HepG2 (cell line): ENCODE measurements around the gene NUTF2. TPM values are rescaled to one million over a fixed set of nuclear protein-coding genes. Genes with fewer than 3 reads are reported as not detected.

ENCODE experiments used
- ARHGAP35 ChIP-seq: sonication (generic); formaldehyde crosslinking; IDR thresholded peaks from 2 replicates; pipeline ENCODE4 v1.9.0; 2022; ENCODE audit warnings: mild to moderate bottlenecking, inconsistent platforms, moderate library complexity, missing genetic modification reagents, borderline replicate concordance
- KAT7 ChIP-seq: IDR thresholded peaks from 2 replicates; pipeline ENCODE4 v1.6.1; 2018; ENCODE audit warnings: borderline replicate concordance, missing compliant biosample characterization
- MTERF4 ChIP-seq: sonication (generic); formaldehyde crosslinking; IDR thresholded peaks from 2 replicates; pipeline ENCODE4 v1.8.0; 2023; ENCODE audit warnings: mild to moderate bottlenecking, missing genetic modification reagents
- MYPOP ChIP-seq: sonication (generic); formaldehyde crosslinking; IDR thresholded peaks from 2 replicates; pipeline ENCODE4 v1.8.1; 2023; ENCODE audit warnings: mild to moderate bottlenecking, moderate library complexity, missing genetic modification reagents
- NFE2L2 ChIP-seq: fragments of 150-350 bp; IDR thresholded peaks from 2 replicates; pipeline ENCODE4 v1.6.1; 2014; ENCODE audit warnings: low read length
- NR1H2 ChIP-seq: sonication (generic); formaldehyde crosslinking; IDR thresholded peaks from 2 replicates; pipeline ENCODE4 v1.8.1; 2022; ENCODE audit warnings: low read depth, missing genetic modification reagents, borderline replicate concordance
- PHF8 ChIP-seq: sonication (generic); formaldehyde crosslinking; IDR thresholded peaks from 2 replicates; pipeline ENCODE4 v1.5.0; 2020; ENCODE audit warnings: missing genetic modification reagents
- RXRA ChIP-seq: sonication (generic); formaldehyde crosslinking; IDR thresholded peaks from 2 replicates; pipeline ENCODE4 v1.5.1; 2020; ENCODE audit warnings: missing genetic modification reagents
- SYNCRIP ChIP-seq: fragments of 200-400 bp; formaldehyde crosslinking; IDR thresholded peaks from 2 replicates; pipeline ENCODE4 v1.6.1; 2018; ENCODE audit warnings: mild to moderate bottlenecking, low read depth, low read length; ENCODE audit not compliant: insufficient read depth
- ZFX ChIP-seq: sonication (generic); formaldehyde crosslinking; IDR thresholded peaks from 2 replicates; pipeline ENCODE4 v1.4.0; 2020; ENCODE audit warnings: mild to moderate bottlenecking, low read depth, missing genetic modification reagents, moderate library complexity
- ZNF766 ChIP-seq: sonication (generic); formaldehyde crosslinking; IDR thresholded peaks from 2 replicates; pipeline ENCODE4 v1.5.0; 2020; ENCODE audit warnings: missing genetic modification reagents, borderline replicate concordance
- ZNF891 ChIP-seq: sonication (generic); formaldehyde crosslinking; IDR thresholded peaks from 2 replicates; pipeline ENCODE4 v1.5.0; 2020; ENCODE audit warnings: mild to moderate bottlenecking, missing genetic modification reagents
- polyA plus RNA-seq, 8 experiments: library from polyadenylated mRNA; depleted of rRNA in 3 of 8; stranded (reverse) in 7 of 8; unstranded in 1 of 8; fragments of >200 nt; fragmentation: Illumina TruSeq in 4 of 8; extraction: Trizol in 4 of 8; gene quantifications; 2 replicates each; pipeline versions ENCODE4 v1.2.1 to v1.2.3, GENCODE V29; 2011 to 2016; ENCODE audit warnings: low read depth in 4 of 8, missing spikeins in 1 of 8, mixed read lengths in 1 of 8; ENCODE audit not compliant: insufficient read depth in 1 of 8
- total RNA-seq, 5 experiments: library from RNA; depleted of rRNA; stranded (reverse); fragments of >200 nt; fragmentation: Illumina TruSeq; extraction: Trizol; gene quantifications; 2 replicates each; pipeline ENCODE4 v1.2.3, GENCODE V29; 2016; ENCODE audit warnings: low read depth in 1 of 5
- TF ChIP-seq, protein P1 (sequence below): sonication (generic); formaldehyde crosslinking; IDR thresholded peaks from 2 replicates; pipeline ENCODE4 v1.8.1; 2023; ENCODE audit warnings: mild to moderate bottlenecking, inconsistent platforms, moderate library complexity, missing genetic modification reagents, borderline replicate concordance
- TF ChIP-seq, protein P2 (sequence below): sonication (generic); formaldehyde crosslinking; IDR thresholded peaks from 2 replicates; pipeline ENCODE4 v1.5.0; 2020; ENCODE audit warnings: missing genetic modification reagents, mild to moderate bottlenecking, borderline replicate concordance
- TF ChIP-seq, protein P3 (sequence below): sonication (generic); formaldehyde crosslinking; IDR thresholded peaks from 2 replicates; pipeline ENCODE4 v1.5.0; 2020; ENCODE audit warnings: missing genetic modification reagents
- TF ChIP-seq, protein P4 (sequence below): sonication (generic); formaldehyde crosslinking; IDR thresholded peaks from 2 replicates; pipeline ENCODE4 v1.4.0; 2020; ENCODE audit warnings: mild to moderate bottlenecking, missing genetic modification reagents
- TF ChIP-seq, protein P5 (sequence below): IDR thresholded peaks from 2 replicates; pipeline ENCODE4 v1.6.1; 2016; ENCODE audit warnings: control low read depth

The NUTF2 gene
- total and polyA plus RNA-seq, 2 of the 13 experiments (the other 11 are each of a cell fraction or from before 2014, with no cell fraction given) = 168 to 214 TPM

DNA sequence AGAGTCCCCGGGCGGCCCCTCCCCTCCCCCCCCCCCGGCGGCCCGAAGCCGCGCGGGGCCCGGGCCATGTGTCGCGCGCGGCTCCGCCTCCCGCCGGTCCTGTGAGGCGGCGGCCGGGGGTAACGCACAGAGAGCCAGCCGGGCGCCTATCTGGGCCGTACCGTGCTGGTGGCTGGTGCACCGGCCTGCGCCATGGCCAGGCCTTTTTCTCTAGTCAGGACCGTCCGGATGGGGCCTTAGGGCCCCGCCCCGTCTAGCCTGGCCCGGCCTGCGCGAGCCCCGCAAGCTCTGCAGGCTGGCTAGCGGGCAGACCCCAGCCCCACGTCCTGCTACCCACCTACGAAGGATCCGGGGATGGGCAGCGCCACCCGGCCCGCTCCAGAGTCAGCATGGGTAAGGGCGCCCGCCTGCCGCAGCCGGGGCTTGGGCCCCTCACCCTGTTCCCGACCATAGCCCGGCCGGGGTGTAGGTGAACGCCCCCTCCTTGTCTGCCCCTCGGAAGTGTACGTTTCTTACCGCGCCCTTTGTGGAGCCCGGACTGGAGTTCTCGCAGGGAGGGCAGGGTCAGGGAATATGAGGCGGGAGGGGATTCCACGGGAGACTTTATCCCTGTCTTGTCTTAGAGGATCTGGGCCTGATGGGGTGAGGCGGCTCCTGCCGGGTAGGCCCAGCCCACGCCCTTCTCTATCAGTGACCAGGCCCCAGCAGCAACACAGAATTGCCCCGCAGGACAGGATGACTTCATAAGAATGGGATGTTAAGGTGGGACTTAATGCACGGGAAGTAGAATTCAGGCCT is 530 bp downstream of the NUTF2 start, which contains the start of gene CENPT (continued):
- TF ChIP-seq, protein P1, sequence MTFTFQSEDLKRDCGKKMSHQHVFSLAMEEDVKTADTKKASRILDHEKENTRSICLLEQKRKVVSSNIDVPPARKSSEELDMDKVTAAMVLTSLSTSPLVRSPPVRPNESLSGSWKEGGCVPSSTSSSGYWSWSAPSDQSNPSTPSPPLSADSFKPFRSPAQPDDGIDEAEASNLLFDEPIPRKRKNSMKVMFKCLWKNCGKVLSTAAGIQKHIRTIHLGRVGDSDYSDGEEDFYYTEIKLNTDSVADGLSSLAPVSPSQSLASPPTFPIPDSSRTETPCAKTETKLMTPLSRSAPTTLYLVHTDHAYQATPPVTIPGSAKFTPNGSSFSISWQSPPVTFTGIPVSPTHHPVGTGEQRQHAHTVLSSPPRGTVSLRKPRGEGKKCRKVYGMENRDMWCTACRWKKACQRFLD = no peak; the same call in 1 of the 2 replicates
- TF ChIP-seq NR1H2 (0 out of 2 replicates have a peak, but pooled peaks have one; percentile 68), MTERF4 (0 out of 2 replicates have a peak, but pooled peaks have one; percentile 41), SYNCRIP (no peak), PHF8 (peak; percentile 70), NFE2L2 (no peak), RXRA (CRISPR knock-in tag) (0 out of 2 replicates have a peak, but pooled peaks have one; percentile 49), KAT7 (CRISPR knock-in tag) (0 out of 2 replicates have a peak, but pooled peaks have one; percentile 5), ARHGAP35 (CRISPR knock-in tag) (0 out of 2 replicates have a peak, but pooled peaks have one; percentile 26), ZFX (peak; percentile 80), ZNF766 (peak; percentile 9; the same call in 1 of the 2 replicates), MYPOP (CRISPR knock-in tag) (no peak), ZNF891 (CRISPR knock-in tag) (0 out of 2 replicates have a peak, but pooled peaks have one; percentile 46)
- TF ChIP-seq, protein P2, sequence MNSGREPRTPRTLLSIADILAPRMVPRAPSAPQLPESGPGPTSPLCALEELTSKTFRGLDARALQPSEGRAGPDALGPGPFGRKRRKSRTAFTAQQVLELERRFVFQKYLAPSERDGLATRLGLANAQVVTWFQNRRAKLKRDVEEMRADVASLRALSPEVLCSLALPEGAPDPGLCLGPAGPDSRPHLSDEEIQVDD (CRISPR knock-in tag) = 0 out of 2 replicates have a peak, but pooled peaks have one; percentile 9
- TF ChIP-seq, protein P3, sequence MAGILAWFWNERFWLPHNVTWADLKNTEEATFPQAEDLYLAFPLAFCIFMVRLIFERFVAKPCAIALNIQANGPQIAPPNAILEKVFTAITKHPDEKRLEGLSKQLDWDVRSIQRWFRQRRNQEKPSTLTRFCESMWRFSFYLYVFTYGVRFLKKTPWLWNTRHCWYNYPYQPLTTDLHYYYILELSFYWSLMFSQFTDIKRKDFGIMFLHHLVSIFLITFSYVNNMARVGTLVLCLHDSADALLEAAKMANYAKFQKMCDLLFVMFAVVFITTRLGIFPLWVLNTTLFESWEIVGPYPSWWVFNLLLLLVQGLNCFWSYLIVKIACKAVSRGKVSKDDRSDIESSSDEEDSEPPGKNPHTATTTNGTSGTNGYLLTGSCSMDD (CRISPR knock-in tag) = no peak
- TF ChIP-seq, protein P4, sequence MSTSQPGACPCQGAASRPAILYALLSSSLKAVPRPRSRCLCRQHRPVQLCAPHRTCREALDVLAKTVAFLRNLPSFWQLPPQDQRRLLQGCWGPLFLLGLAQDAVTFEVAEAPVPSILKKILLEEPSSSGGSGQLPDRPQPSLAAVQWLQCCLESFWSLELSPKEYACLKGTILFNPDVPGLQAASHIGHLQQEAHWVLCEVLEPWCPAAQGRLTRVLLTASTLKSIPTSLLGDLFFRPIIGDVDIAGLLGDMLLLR = 0 out of 2 replicates have a peak, but pooled peaks have one; percentile 18
- TF ChIP-seq, protein P5, sequence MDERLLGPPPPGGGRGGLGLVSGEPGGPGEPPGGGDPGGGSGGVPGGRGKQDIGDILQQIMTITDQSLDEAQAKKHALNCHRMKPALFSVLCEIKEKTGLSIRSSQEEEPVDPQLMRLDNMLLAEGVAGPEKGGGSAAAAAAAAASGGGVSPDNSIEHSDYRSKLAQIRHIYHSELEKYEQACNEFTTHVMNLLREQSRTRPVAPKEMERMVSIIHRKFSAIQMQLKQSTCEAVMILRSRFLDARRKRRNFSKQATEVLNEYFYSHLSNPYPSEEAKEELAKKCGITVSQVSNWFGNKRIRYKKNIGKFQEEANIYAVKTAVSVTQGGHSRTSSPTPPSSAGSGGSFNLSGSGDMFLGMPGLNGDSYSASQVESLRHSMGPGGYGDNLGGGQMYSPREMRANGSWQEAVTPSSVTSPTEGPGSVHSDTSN (CRISPR knock-in tag) = no peak
